ENCODE results near the gene POLR2J. TPM values are rescaled to one million over a fixed set of nuclear protein-coding genes. Genes with fewer than 3 reads are reported as not detected.

POLR2J gene
- total RNA-seq, 2 donors from 2014 or later, result 23.2 to 46.4 TPM

DNA sequence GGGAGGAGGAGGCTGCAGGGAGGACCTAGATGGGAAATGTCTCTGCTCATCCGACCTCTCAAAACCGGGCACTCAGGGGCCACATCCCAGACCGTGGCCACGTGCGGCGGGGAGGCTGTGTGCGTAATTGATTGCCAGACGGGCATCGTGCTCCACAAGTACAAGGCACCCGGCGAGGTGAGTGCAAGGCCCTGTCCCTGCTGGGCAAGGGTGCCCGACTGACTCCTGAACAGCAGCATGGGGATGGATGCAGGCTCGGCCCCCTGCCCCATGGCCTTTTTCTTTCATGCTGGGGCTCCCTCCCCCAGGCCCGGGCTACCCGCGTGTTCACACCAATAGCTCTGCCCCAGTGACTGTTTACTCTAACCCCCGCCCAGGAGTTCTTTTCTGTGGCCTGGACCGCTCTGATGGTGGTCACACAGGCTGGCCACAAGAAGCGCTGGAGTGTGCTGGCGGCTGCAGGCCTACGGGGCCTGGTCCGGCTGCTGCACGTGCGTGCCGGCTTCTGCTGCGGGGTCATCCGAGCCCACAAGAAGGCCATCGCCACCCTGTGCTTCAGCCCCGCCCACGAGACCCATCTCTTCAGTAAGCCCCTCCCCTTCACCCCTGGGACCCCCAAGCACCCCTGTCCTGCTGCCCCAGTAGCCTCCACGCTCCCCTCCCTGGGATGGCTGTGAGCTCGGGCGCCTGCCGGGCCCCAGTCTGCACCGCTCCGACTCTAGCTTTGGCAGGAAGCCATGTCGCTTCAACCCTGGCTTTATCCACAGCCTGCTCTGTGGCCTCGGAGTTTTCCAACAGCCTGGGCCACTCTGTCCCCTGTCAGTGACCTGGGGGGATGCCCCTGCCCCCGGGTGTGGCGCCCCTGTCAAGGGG lies 10.0 kb downstream of the POLR2J start:
- DNase-seq (ENCODE audit: low spot score), result no peak
- H3K27me3 ChIP-seq (replicated peaks; ENCODE audit: insufficient read depth), result no peaks in the 10 kb centered on the region
- intact Hi-C loops (cut with DNase I), result no loop called here
- peaks cover 5% of the 10 kb centered on the region for H3K4me1 ChIP-seq (replicated peaks)
- no peaks in the 10 kb centered on the region for H3K9me3 ChIP-seq
- TF ChIP-seq, protein P1, sequence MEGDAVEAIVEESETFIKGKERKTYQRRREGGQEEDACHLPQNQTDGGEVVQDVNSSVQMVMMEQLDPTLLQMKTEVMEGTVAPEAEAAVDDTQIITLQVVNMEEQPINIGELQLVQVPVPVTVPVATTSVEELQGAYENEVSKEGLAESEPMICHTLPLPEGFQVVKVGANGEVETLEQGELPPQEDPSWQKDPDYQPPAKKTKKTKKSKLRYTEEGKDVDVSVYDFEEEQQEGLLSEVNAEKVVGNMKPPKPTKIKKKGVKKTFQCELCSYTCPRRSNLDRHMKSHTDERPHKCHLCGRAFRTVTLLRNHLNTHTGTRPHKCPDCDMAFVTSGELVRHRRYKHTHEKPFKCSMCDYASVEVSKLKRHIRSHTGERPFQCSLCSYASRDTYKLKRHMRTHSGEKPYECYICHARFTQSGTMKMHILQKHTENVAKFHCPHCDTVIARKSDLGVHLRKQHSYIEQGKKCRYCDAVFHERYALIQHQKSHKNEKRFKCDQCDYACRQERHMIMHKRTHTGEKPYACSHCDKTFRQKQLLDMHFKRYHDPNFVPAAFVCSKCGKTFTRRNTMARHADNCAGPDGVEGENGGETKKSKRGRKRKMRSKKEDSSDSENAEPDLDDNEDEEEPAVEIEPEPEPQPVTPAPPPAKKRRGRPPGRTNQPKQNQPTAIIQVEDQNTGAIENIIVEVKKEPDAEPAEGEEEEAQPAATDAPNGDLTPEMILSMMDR (IDR thresholded peaks at IDR 0.05), result no peak
- TF ChIP-seq POLR2A (IDR thresholded peaks at IDR 0.05), result no peak
- no peak for TF ChIP-seq POLR2AphosphoS5 (IDR thresholded peaks at IDR 0.05)
- 93% methylated on average over 40 of the region's 40 CpGs for WGBS
- no peaks in the 10 kb centered on the region for H3K36me3 ChIP-seq
- no peak overlapping the region for H3K27ac ChIP-seq
- H3K4me3 ChIP-seq, result no peak overlapping the region

DNA sequence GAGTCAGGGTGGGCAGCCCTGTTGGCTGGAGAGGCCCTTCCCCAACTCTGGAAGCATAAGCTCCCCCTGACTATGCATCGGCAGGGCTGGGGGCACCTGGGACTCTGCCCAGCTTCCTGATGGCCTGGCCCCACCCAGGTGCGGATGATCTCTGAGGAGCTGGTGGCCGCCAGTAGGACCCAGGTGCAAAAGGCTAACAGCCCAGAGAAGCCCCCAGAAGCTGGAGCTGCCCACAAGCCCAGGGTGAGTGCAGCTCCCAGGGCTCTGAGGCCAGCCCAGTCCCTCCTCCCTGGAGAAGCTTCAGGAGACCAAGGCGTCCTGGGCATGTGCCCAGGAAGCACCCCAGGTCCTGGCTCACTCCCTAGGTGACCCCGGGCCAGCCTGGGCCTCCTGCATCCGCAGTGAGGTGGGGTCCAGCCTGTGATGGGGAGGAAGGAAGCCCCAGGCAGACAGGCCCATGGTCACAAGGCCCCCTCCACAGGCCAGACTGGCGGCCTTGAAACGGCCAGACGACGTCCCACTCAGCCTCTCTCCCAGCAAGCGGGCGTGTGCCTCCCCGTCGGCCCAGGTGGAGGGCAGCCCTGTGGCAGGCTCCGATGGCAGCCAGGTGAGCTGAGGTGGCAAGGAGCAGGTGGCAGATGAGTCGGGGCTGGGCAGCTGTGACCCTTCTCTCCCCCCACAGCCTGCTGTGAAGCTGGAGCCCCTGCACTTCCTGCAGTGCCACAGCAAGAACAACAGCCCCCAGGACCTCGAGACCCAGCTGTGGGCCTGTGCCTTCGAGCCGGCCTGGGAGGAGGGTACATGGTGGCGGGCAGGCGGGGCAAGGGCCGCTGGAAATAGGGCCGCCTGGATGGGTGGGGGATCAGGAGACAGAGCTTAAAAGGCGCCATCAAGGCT lies 10.9 kb downstream of the POLR2J start:
- H3K27me3 ChIP-seq (replicated peaks; ENCODE audit: insufficient read depth), result no peaks in the 10 kb centered on the region
- H3K4me1 ChIP-seq (replicated peaks), result peaks cover 5% of the 10 kb centered on the region
- intact Hi-C loops (cut with DNase I), result no loop called here
- TF ChIP-seq, protein P1 (IDR thresholded peaks at IDR 0.05), result no peak
- no peak for TF ChIP-seq POLR2AphosphoS5 (IDR thresholded peaks at IDR 0.05)
- TF ChIP-seq POLR2A (IDR thresholded peaks at IDR 0.05), result no peak
- DNase-seq (ENCODE audit: low spot score), result no peak
- 90% methylated on average over 22 of the region's 24 CpGs for WGBS
- no peak overlapping the region for H3K27ac ChIP-seq
- H3K4me3 ChIP-seq, result no peak overlapping the region
- H3K36me3 ChIP-seq, result no peaks in the 10 kb centered on the region
- no peaks in the 10 kb centered on the region for H3K9me3 ChIP-seq

DNA sequence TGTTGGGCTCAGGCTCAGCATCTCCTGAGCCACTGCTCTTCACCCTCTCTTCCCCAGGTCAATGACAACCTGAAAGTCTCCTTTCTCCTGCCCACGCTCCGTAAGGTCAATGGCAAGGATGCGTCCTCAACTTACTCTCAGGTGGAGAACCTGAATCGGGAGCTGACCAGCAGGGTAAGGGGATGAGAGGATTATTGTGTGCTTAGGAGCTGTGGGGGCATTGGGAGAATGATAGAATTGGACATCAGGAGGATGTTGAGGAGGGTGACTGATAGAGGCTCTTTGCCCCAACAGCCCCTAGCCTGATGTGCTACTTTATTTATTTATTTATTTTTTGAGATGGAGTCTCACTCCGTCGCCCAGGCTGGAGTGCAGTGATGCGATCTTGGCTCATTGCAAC lies 12.6 kb downstream of the POLR2J start:
- intact Hi-C loops (cut with DNase I), result no loop called here
- Histone ChIP-seq H3K27me3 (replicated peaks; ENCODE audit: insufficient read depth) (no peaks in the 10 kb centered on the region), H3K27ac (no peak overlapping the region), H3K4me1 (replicated peaks) (peaks cover 5% of the 10 kb centered on the region), H3K36me3 (no peaks in the 10 kb centered on the region), H3K9me3 (no peaks in the 10 kb centered on the region), H3K4me3 (no peak overlapping the region)
- TF ChIP-seq POLR2AphosphoS5 (IDR thresholded peaks at IDR 0.05) (no peak), POLR2A (IDR thresholded peaks at IDR 0.05) (no peak)
- TF ChIP-seq, protein P1 (IDR thresholded peaks at IDR 0.05), result no peak
- DNase-seq (ENCODE audit: low spot score), result no peak
- 93% methylated on average over 7 of the region's 7 CpGs for WGBS

DNA sequence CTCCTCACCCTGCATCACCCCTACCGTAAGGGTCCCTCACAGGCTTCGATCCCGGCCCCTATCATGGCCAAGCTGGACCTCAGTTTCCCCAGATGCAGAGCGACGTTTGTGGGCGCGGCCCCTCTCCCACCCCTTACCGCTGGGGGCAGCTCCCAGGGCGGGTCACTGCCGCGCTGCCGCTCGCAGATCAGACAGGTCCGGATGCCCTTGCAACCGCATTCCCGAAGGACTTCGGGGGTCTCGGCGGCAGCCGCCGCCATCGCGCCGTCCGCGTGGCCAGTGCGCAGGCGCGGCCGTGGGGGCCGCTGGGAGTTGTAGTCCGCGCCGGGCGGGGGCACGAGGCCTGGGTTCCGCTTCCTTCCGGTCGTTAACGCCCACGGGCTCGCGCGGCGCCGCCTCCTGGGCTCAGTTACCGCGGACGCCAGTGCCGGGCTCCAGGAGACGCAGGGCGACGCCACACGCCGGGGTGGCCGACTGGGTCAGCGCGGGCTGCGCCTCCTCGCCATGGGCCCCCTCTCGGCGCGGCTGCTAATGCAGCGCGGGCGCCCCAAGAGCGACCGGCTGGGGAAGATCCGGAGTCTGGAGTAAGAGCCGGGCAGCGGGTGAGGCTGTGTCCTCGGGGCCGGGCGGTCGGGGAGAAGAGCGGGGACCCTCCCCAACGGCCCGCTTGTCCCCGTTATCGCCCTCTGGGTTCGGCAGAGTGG lies 14.0 kb downstream of the POLR2J start, which contains the start of the genes ALKBH4 and LRWD1:
ALKBH4 (minus strand) TSS at position 287 of the 704 bp plus-strand sequence; CDS start at position 260, 27 bp downstream.
LRWD1 (plus strand) TSS at position 408 of the 704 bp plus-strand sequence; CDS start at position 505, 97 bp downstream.
- no peaks in the 10 kb centered on the region for H3K9me3 ChIP-seq
- peak within 1 kb of the TSS; percentile 71 to 98 for H3K4me3 ChIP-seq
- peaks cover 5% of the 10 kb centered on the region for H3K4me1 ChIP-seq (replicated peaks)
- H3K36me3 ChIP-seq, result no peaks in the 10 kb centered on the region
- DNase-seq (ENCODE audit: low spot score), result peak; percentile 91
- intact Hi-C loops (cut with DNase I), result no loop called here
- WGBS, result 2% methylated on average over 34 of the region's 81 CpGs
- peak within 1 kb of the TSS; percentile 60 to 76 for H3K27ac ChIP-seq
- TF ChIP-seq POLR2AphosphoS5 (IDR thresholded peaks at IDR 0.05) (peak; percentile 79), POLR2A (IDR thresholded peaks at IDR 0.05) (peak; percentile 50)
- TF ChIP-seq, protein P1 (IDR thresholded peaks at IDR 0.05), result peak in 3 of 4 experiments; percentile 30 to 59 (median 54)
- H3K27me3 ChIP-seq (replicated peaks; ENCODE audit: insufficient read depth), result no peaks in the 10 kb centered on the region

All from prostate gland (tissue), 2 donors.